ENCODE data around the gene ADAMTSL3. TPM values are rescaled to one million over a fixed set of nuclear protein-coding genes. Genes with fewer than 3 reads are reported as not detected.
"Not testable (repeated sequence)": the region's sequence is repeated elsewhere in the genome, so short reads cannot be mapped to it uniquely, and the experiment has no call there.

The ADAMTSL3 gene
- total RNA-seq, 1 donor, result under 0.01 TPM

DNA sequence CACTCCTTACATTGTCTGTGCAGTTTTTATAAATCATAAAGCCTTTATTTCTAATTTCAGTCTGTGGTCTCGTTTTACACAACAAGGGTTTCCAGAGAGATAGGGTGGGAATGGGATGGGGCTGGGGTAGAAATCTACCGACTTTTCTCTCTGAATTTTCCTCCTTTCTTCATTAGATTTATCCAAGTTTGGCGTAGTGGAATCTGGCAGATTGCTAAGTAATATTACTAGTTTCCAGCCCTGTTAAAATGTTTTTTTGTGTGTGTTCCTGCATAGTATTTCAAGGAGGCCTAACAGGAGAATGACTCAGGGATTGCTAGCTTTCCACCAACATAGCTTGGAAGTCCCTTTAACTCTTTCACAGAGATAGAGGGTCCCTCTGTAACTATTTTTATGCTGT lies 396.2 kb downstream of the ADAMTSL3 start:
- no peak overlapping the region for H3K4me3 ChIP-seq (ENCODE audit: low read depth, low read length)
- DNase-seq (ENCODE audit: low read depth), result no peak
- no peak for TF ChIP-seq CTCF (IDR thresholded peaks at IDR 0.05; ENCODE audit: insufficient read depth, low read depth, low read length)

GRCh38 chr15:84051146-84051545 lies 397.2 kb downstream of the ADAMTSL3 start:
- not testable (repeated sequence) for DNase-seq (ENCODE audit: low read depth); H3K4me3 ChIP-seq (ENCODE audit: low read depth, low read length)

- DNase-seq (ENCODE audit: low read depth); H3K4me3 ChIP-seq (ENCODE audit: low read depth, low read length): not testable (repeated sequence)
Observed at GRCh38 chr15:84054544-84054943, 400.6 kb downstream of the ADAMTSL3 start.

GRCh38 chr15:84057714-84058331 lies 403.9 kb downstream of the ADAMTSL3 start:
- DNase-seq (ENCODE audit: low read depth), result no peak
- no peak for TF ChIP-seq CTCF (IDR thresholded peaks at IDR 0.05; ENCODE audit: insufficient read depth, low read depth, low read length)
- H3K4me3 ChIP-seq (ENCODE audit: low read depth, low read length), result no peak overlapping the region

DNA sequence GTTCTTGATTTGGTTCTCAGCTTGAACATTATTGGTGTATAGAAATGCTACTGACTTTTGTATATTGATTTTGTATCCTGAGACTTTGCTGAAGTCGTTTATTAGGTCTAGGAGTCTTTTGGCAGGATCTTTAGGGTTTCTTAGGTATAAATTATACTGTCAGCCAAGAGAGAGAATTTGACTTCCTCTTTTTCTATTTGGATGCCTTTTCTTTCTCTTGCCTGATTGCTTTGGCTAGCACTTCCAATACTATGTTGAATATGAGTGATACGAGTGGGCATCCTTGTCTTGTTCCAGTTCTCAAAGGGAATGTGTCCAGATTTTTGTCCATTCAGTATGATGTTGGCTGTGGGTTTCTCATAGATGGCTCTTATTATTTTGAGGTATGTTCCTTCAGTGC lies 409.8 kb downstream of the ADAMTSL3 start:
- not testable (repeated sequence) for H3K4me3 ChIP-seq (ENCODE audit: low read depth, low read length); DNase-seq (ENCODE audit: low read depth)

DNA sequence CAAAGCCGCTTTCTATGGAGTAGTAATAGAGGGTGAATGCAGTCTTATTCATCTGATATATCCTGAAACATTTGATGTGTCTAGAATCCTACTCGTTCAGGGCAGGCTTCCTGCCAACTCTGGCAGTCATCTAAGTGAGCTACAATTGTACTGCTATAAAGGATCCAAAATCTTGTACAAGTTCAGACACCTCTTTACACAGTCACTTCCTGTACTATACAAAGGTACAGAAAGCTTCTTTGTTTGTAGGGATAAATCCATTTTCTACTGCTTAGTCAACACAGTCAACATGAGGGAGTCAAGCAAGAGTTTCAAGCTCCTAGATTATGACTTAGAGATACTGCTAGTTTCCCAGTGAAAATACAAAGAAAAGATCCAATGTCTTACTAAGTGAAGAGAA lies 414.8 kb downstream of the ADAMTSL3 start:
- H3K4me3 ChIP-seq (ENCODE audit: low read depth, low read length); DNase-seq (ENCODE audit: low read depth): not testable (repeated sequence)

- not testable (repeated sequence) for H3K4me3 ChIP-seq (ENCODE audit: low read depth, low read length); DNase-seq (ENCODE audit: low read depth)
Observed at GRCh38 chr15:84078038-84078437, 424.1 kb downstream of the ADAMTSL3 start.

DNA sequence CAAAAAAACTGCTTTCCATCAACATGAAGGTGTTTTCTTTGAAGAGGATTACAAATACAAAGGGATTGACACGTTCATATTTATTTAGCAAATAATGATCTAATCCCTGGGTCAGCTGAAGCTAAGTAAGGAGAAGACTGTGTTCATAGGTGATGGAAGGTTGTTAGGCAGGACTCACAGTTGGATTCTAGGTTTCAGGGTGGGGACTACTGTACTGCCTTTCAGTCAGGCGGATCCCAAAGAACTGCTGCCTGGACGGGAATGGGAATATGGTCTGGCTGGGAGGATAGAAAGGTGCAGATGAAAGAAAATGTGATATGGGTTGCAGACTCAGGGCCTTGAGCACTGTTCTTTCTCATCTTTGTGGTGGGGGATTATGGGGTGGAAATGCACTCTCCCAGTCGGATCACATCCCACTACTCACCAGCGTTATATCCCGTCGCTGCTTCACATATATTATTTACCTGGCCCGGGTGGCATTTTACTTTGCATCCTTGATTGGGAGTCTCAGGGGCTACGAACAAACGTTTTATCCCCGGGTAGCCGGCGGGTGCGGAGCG lies 425.5 kb downstream of the ADAMTSL3 start:
- H3K4me3 ChIP-seq (ENCODE audit: low read depth, low read length); DNase-seq (ENCODE audit: low read depth): not testable (repeated sequence)

GRCh38 chr15:84079885-84080777 lies 426.2 kb downstream of the ADAMTSL3 start:
- no peak for TF ChIP-seq CTCF (IDR thresholded peaks at IDR 0.05; ENCODE audit: insufficient read depth, low read depth, low read length)
- H3K4me3 ChIP-seq (ENCODE audit: low read depth, low read length), result peak overlapping the region; percentile 45
- peak; percentile 10 for DNase-seq (ENCODE audit: low read depth)

- H3K4me3 ChIP-seq (ENCODE audit: low read depth, low read length); DNase-seq (ENCODE audit: low read depth): not testable (repeated sequence)
Observed at GRCh38 chr15:84080778-84081084, 426.8 kb downstream of the ADAMTSL3 start.

Data from fibroblast of villous mesenchyme (primary cell).